Endothelial cell (in vitro differentiated cells): ENCODE data around the gene GP1BA. TPM values are rescaled to one million over a fixed set of nuclear protein-coding genes. Genes with fewer than 3 reads are reported as not detected.
"Not testable (repeated sequence)": the region's sequence is repeated elsewhere in the genome, so short reads cannot be mapped to it uniquely, and the experiment has no call there.

Experiments
- DNase-seq: peaks from one replicate; pipeline ENCODE4 v3.0.0; 2021; ENCODE audit warnings: low spot score
- H3K27ac Mint-ChIP-seq: one replicate; pipeline ENCODE4 v1.8.0; 2021; ENCODE audit warnings: mixed read lengths, inconsistent platforms; ENCODE audit not compliant: unreplicated experiment
- H3K27me3 Mint-ChIP-seq: one replicate; pipeline ENCODE4 v1.8.0; 2021; ENCODE audit warnings: mild to moderate bottlenecking, moderate library complexity, mixed read lengths, inconsistent platforms; ENCODE audit not compliant: unreplicated experiment
- H3K36me3 Mint-ChIP-seq: one replicate; pipeline ENCODE4 v1.8.0; 2021; ENCODE audit warnings: mild to moderate bottlenecking, low read depth, mixed read lengths, inconsistent platforms; ENCODE audit not compliant: unreplicated experiment
- H3K4me1 Mint-ChIP-seq: one replicate; pipeline ENCODE4 v1.8.0; 2021; ENCODE audit warnings: mild to moderate bottlenecking, mixed read lengths, inconsistent platforms; ENCODE audit not compliant: unreplicated experiment
- H3K4me3 Mint-ChIP-seq: one replicate; pipeline ENCODE4 v1.8.0; 2021; ENCODE audit warnings: mild to moderate bottlenecking, mixed read lengths, inconsistent platforms; ENCODE audit not compliant: unreplicated experiment
- H3K9me3 Mint-ChIP-seq: one replicate; pipeline ENCODE4 v1.8.0; 2021; ENCODE audit warnings: mixed read lengths, inconsistent platforms; ENCODE audit not compliant: unreplicated experiment
- CTCF ChIP-seq: fragments of 200-600 bp; sonication (generic); IDR thresholded peaks from one replicate; pipeline ENCODE4 v1.5.0; 2021; ENCODE audit warnings: antibody characterized with exemption; ENCODE audit not compliant: unreplicated experiment
- total RNA-seq: library from RNA; stranded (reverse); fragmentation: NEBNext Ultra II Directional; extraction: Animal tissue kit (Norgen Biotek cat#: 25700); gene quantifications from one replicate; pipeline ENCODE4 v1.2.1, GENCODE V29; 2021; ENCODE audit not compliant: unreplicated experiment

The GP1BA gene
- total RNA-seq, 1 donor from 2014 or later: 1.3 TPM

GRCh38 chr17:4901108-4901647, 30.9 kb upstream of the GP1BA start:
- H3K27ac Mint-ChIP-seq: no peak overlapping the region
- H3K4me1 Mint-ChIP-seq: peaks cover 10% of the 10 kb centered on the region
- DNase-seq: no peak
- no peaks in the 10 kb centered on the region for H3K9me3 Mint-ChIP-seq
- H3K27me3 Mint-ChIP-seq: peaks cover 19% of the 10 kb centered on the region
- H3K4me3 Mint-ChIP-seq: no peak overlapping the region
- TF ChIP-seq CTCF: no peak
- peaks cover 12% of the 10 kb centered on the region for H3K36me3 Mint-ChIP-seq

GRCh38 chr17:4901648-4902344, 30.3 kb upstream of the GP1BA start:
- peaks cover 11% of the 10 kb centered on the region for H3K36me3 Mint-ChIP-seq
- H3K27ac Mint-ChIP-seq: no peak overlapping the region
- H3K4me1 Mint-ChIP-seq: peaks cover 10% of the 10 kb centered on the region

GRCh38 chr17:4902540-4902939, 29.5 kb upstream of the GP1BA start:
- Mint-ChIP-seq H3K27me3 (peaks cover 19% of the 10 kb centered on the region), H3K4me1 (peaks cover 7% of the 10 kb centered on the region), H3K36me3 (peaks cover 6% of the 10 kb centered on the region), H3K27ac (no peak overlapping the region), H3K4me3 (no peak overlapping the region), H3K9me3 (no peaks in the 10 kb centered on the region)
- TF ChIP-seq CTCF: no peak
- DNase-seq: no peak

More at GRCh38 chr17:4901648-4902344, 30.3 kb upstream of the GP1BA start:
- no peak for TF ChIP-seq CTCF
- peaks cover 20% of the 10 kb centered on the region for H3K27me3 Mint-ChIP-seq
- H3K4me3 Mint-ChIP-seq: no peak overlapping the region
- no peaks in the 10 kb centered on the region for H3K9me3 Mint-ChIP-seq
- no peak for DNase-seq

GRCh38 chr17:4903051-4903818, 28.8 kb upstream of the GP1BA start, which contains the start of gene CHRNE:
CHRNE (minus strand) TSS chr17:4903098; CDS start chr17:4903063, 35 bp downstream.
- H3K4me1 Mint-ChIP-seq: peaks cover 5% of the 10 kb centered on the region
- peak; percentile 68 for TF ChIP-seq CTCF
- H3K36me3 Mint-ChIP-seq: peaks cover 4% of the 10 kb centered on the region
- no peaks in the 10 kb centered on the region for H3K9me3 Mint-ChIP-seq
- peaks cover 19% of the 10 kb centered on the region for H3K27me3 Mint-ChIP-seq
- peak within 1 kb of the TSS; percentile 7 for H3K27ac Mint-ChIP-seq
- DNase-seq: peak; percentile 80
- no peak within 1 kb of the TSS for H3K4me3 Mint-ChIP-seq

GRCh38 chr17:4906642-4907041, 25.4 kb upstream of the GP1BA start:
- not testable (repeated sequence) for DNase-seq, H3K4me3 Mint-ChIP-seq, H3K36me3 Mint-ChIP-seq, H3K4me1 Mint-ChIP-seq, H3K27ac Mint-ChIP-seq, H3K9me3 Mint-ChIP-seq
- peaks cover 11% of the 10 kb centered on the region for H3K27me3 Mint-ChIP-seq
